ACC112 (cell line): ENCODE measurements around the gene FMO4.
"Not testable (repeated sequence)": the region's sequence is repeated elsewhere in the genome, so short reads cannot be mapped to it uniquely, and the experiment has no call there.

Source experiments
- H2AFZ ChIP-seq: fragments of 200-600 bp; sonication (generic); one replicate; pipeline ENCODE4 v1.6.0; 2017; ENCODE audit warnings: antibody characterized with exemption, low read length; ENCODE audit not compliant: unreplicated experiment
- H3K27ac ChIP-seq: fragments of 200-600 bp; sonication (generic); 2 replicates; pipeline ENCODE4 v1.5.1; 2014; ENCODE audit warnings: low read depth, mild to moderate bottlenecking, antibody characterized with exemption, low read length, moderate library complexity
- H3K27me3 ChIP-seq: fragments of 200-600 bp; sonication (generic); 2 replicates; pipeline ENCODE4 v1.6.1; 2014; ENCODE audit warnings: mild to moderate bottlenecking, antibody characterized with exemption, low read length, moderate library complexity, mixed read lengths; ENCODE audit not compliant: insufficient read depth
- H3K36me3 ChIP-seq: fragments of 200-600 bp; sonication (generic); 2 replicates; pipeline ENCODE4 v1.6.1; 2016; ENCODE audit warnings: mild to moderate bottlenecking, antibody characterized with exemption, low read length, moderate library complexity, mixed read lengths; ENCODE audit not compliant: insufficient read depth
- H3K4me1 ChIP-seq: fragments of 200-600 bp; sonication (generic); one replicate; pipeline ENCODE4 v1.6.1; 2016; ENCODE audit warnings: low read length, mixed read lengths; ENCODE audit not compliant: insufficient read depth, unreplicated experiment, control insufficient read depth
- H3K4me3 ChIP-seq: fragments of 200-600 bp; sonication (generic); 2 replicates; pipeline ENCODE4 v1.5.1; 2014; ENCODE audit warnings: mild to moderate bottlenecking, low read depth, low read length
- H3K79me2 ChIP-seq: fragments of 200-600 bp; sonication (generic); one replicate; pipeline ENCODE4 v1.6.0; 2016; ENCODE audit warnings: low read length; ENCODE audit not compliant: control insufficient read depth, unreplicated experiment, insufficient read depth

The FMO4 gene

DNA sequence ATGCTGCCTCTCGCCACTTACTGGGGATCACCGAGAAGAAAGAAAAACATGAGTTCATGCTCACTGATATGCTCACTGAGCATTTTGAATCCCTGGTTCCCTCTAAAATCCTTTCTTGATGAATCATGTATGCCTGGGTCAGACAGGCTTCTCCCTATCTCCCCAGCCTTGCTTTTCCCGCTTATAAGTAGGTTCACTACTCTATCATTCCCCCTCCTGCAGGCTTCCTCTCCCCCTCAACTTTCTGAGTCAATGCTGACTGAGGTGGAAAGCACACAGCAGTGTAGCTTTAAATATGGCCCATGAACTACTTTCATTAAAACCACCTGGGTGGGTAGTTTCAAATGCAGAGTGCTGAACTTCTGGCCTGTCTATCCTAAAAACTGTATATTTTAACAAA lies 41.7 kb downstream of the FMO4 start:
- no peak overlapping the region for H3K27ac ChIP-seq
- no peaks in the 10 kb centered on the region for H3K79me2 ChIP-seq
- H3K36me3 ChIP-seq, result no peaks in the 10 kb centered on the region
- no peak overlapping the region for H2AFZ ChIP-seq
- H3K4me1 ChIP-seq, result no peaks in the 10 kb centered on the region
- 0 out of 2 replicates have a peak, but pooled peaks cover 2% of the 10 kb centered on the region for H3K27me3 ChIP-seq
- H3K4me3 ChIP-seq, result no peak overlapping the region

DNA sequence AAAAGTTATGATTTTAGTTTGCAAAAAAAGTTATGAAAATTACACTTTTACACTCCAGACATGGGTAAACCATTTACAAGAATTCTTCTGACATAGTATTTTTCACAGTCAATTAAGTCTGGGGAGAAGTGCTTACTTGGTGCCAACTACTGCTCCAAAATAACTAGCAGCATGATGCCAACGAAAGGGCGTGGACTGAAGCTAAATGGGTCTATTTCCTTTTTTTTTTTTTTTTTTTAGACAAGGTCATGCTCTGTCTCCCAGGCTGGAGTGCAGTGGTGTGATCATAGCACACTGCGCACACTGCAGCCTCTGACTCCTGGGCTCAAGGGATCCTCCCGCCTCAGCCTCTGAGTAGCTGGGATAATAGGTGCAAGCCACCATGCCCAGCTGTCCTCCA lies 43.2 kb downstream of the FMO4 start:
- Histone ChIP-seq H3K4me3 (no peak overlapping the region), H3K79me2 (no peaks in the 10 kb centered on the region), H2AFZ (no peak overlapping the region), H3K27ac (no peak overlapping the region), H3K4me1 (no peaks in the 10 kb centered on the region), H3K27me3 (0 out of 2 replicates have a peak, but pooled peaks cover 5% of the 10 kb centered on the region), H3K36me3 (no peaks in the 10 kb centered on the region)

DNA sequence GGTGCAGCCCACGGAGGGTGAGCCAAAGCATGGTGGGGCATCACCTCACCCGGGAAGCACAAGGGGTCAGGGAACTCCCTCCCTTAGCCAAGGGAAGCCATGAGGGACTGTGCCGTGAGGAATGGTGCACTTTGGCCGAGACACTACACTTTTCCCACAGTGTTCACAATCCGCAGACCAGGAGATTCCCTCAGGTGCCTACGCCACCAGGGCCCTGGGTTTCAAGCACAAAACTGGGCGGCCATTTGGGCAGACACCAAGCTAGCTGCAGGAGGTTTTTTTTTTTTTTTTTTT lies 45.3 kb downstream of the FMO4 start:
- H3K4me1 ChIP-seq, H2AFZ ChIP-seq, H3K4me3 ChIP-seq, H3K79me2 ChIP-seq, H3K36me3 ChIP-seq, H3K27me3 ChIP-seq, H3K27ac ChIP-seq: not testable (repeated sequence)

DNA sequence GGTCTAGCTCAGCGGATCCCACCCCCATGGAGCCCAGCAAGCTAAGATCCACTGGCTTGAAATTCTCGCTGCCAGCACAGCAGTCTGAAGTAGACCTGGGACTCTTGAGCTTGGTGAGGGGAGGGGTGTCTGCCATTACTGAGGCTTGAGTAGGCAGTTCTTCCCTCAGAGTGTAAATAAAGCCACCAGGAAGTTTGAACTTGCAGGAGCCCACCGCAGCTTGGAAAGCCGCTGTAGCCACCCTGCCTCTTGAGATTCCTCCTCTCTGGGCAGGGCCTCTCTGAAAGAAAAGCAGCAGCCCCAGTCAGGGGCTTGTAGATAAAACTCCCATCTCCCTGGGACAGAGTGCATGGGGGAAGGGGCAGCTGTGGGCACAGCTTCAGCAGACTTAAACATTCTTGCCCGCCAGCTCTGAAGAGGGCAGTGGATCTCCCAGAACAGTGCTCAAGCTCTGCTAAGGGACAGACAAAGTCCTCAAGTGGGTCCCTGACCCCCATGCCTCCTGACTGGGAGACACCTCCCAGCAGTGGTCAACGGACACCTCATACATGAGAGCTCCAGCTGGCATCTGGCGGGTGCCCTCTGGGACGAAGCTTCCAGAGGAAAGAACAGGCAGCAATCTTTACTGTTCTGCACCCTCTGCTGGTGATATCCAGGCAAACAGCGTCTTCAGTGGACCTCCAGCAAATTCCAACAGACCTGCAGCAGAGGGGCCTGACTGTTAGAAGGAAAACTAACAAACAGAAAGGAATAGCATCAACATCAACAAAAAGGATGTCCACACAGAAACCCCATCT lies 45.9 kb downstream of the FMO4 start:
- not testable (repeated sequence) for H3K79me2 ChIP-seq, H3K27me3 ChIP-seq, H2AFZ ChIP-seq, H3K27ac ChIP-seq, H3K4me3 ChIP-seq, H3K4me1 ChIP-seq, H3K36me3 ChIP-seq

DNA sequence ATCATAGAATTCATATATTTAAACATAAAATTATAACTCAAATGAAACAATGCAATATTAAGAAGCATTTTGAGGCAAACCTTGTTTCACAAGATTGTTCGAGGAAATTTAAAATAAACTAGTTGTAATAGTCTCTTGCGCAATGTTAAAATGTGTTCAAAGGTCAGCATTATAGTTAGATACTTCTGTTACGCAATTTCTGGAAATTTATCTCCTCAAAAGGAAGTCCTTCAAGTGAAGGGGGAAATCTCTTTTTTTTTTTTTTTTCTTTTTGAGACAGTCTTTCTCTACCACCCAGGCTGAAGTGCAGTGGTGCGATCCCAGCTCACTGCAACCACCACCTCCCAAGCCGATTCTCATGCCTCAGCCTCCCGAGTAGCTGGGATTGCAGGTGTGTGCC lies 52.1 kb downstream of the FMO4 start:
- Histone ChIP-seq H3K4me1 (peaks cover 4% of the 10 kb centered on the region), H3K36me3 (no peaks in the 10 kb centered on the region), H2AFZ (no peak overlapping the region), H3K4me3 (no peak overlapping the region), H3K27ac (no peak overlapping the region), H3K27me3 (no peaks in the 10 kb centered on the region), H3K79me2 (no peaks in the 10 kb centered on the region)

DNA sequence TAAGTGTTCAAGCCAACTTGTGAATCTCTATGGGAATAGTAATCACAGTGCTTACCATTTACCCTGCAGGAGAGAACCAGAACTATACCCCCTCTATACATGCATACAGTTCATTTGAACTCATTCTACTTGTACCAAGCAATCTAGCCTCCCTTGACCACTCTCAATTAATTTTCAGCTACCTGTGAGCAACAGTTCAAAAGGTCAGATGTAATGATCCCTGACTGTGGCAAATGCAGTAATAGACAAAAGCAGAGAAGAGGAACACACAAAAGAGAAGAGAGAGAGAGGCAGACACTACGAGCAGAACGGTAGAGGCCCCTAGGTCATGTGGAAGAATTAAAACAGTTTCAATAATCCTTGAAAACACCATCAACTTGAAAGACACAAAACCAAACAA lies 52.8 kb downstream of the FMO4 start:
- Histone ChIP-seq H3K79me2 (no peaks in the 10 kb centered on the region), H3K4me3 (no peak overlapping the region), H3K4me1 (peaks cover 4% of the 10 kb centered on the region), H3K27ac (no peak overlapping the region), H3K27me3 (no peaks in the 10 kb centered on the region), H2AFZ (no peak overlapping the region), H3K36me3 (no peaks in the 10 kb centered on the region)

DNA sequence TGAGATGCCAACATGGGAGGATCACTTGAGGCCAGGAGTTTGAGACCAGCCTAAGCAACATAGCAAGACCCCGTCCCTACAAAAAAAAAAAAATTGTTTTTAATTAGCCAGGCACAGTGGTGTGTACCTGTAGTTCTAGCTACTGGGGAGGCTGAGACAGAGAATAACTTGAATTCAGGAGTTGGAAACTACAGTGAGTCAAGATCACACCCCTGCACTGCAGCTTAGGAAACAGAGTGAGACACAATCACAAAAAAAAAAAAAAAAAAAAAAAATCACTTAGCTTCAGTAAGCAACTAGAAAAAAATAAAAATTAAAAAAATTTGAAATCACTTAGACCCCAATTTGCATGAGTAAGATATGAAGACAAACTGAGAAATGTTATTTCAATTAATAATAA lies 53.5 kb downstream of the FMO4 start:
- H3K27ac ChIP-seq, result no peak overlapping the region
- H3K4me3 ChIP-seq, result no peak overlapping the region
- H3K27me3 ChIP-seq, result no peaks in the 10 kb centered on the region
- no peak overlapping the region for H2AFZ ChIP-seq
- H3K79me2 ChIP-seq, result no peaks in the 10 kb centered on the region
- H3K4me1 ChIP-seq, result peaks cover 4% of the 10 kb centered on the region
- no peaks in the 10 kb centered on the region for H3K36me3 ChIP-seq

DNA sequence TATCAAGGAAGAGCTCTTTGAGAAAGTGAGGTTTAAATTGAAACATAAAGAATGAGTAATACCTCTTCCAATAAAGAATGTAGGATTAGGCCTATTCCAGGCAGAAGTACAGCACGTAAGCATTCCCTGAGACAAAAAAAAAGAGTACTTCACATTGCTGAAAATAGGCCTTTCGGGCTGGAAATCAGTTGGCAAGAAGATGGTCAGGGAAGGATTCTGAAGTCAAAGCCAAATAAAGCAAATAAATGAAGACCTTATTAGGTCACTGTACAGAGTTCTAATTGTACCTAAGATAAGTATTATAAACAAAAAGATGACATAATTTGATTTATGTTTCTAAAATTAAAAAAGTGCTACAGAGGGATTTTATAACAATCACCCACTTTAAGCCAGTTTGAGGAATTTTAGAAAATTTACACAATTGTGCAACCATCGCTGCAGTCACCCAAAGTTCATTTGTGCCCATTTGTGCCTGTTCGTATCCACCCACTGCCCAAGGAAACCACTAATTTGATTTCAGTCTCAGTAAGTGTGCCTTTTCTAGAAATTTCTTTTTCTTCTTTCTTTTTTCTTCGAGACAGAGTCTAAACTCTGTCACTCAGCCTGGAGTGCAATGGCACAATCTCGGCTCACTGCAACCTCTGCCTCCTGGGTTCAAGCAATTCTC lies 58.6 kb downstream of the FMO4 start:
- Histone ChIP-seq H3K4me3 (no peak overlapping the region), H3K27ac (peak overlapping the region; percentile 74), H3K4me1 (no peaks in the 10 kb centered on the region), H2AFZ (no peak overlapping the region), H3K36me3 (no peaks in the 10 kb centered on the region), H3K27me3 (no peaks in the 10 kb centered on the region), H3K79me2 (no peaks in the 10 kb centered on the region)

DNA sequence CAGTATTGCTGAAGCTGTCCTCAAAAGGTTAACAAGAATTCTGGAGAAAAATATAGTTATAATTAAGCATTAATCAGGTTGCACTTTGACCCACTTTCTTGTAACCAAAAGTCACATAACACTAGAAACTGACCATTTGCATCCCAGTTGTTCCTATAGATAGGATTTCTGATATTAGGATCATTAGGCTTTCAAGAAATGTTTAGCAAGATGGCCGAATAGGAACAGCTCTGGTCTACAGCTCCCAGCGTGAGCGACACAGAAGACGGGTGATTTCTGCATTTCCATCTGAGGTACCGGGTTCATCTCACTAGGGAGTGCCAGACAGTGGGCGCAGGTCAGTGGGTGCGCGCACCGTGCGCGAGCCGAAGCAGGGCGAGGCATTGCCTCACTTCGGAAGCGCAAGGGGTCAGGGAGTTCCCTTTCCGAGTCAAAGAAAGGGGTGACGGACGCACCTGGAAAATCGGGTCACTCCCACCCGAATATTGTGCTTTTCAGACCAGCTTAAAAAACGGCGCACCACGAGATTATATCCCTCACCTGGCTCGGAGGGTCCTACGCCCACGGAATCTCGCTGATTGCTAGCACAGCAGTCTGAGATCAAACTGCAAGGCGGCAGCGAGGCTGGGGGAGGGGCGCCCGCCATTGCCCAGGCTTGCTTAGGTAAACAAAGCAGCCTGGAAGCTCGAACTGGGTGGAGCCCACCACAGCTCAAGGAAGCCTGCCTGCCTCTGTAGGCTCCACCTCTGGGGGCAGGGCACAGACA lies 59.6 kb downstream of the FMO4 start:
- H3K27me3 ChIP-seq, H3K4me1 ChIP-seq, H2AFZ ChIP-seq, H3K27ac ChIP-seq, H3K79me2 ChIP-seq, H3K4me3 ChIP-seq, H3K36me3 ChIP-seq: not testable (repeated sequence)

DNA sequence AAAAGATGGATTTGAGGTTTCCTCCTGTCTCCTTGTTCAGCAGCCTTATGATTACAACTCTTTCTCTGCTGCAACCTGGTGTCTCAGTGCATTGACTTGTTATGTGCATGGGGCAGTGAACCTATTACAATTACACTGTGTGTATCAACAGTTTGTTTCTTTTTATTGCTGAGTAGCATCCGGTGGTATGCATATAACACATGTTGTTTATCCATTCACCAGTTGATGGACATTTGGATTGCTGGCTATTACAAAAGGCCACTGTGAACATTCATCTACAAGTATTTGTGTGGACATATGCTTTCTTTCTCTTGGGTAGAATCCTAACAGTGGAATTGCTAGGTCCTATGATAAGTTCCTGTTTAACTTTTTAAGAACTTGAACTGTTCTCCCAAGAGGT lies 65.9 kb downstream of the FMO4 start:
- H3K27me3 ChIP-seq, result peaks cover 2% of the 10 kb centered on the region; the same call in 1 of the 2 replicates
- H3K4me1 ChIP-seq, result no peaks in the 10 kb centered on the region
- H3K79me2 ChIP-seq, result no peaks in the 10 kb centered on the region
- no peak overlapping the region for H2AFZ ChIP-seq
- no peak overlapping the region for H3K4me3 ChIP-seq
- H3K36me3 ChIP-seq, result no peaks in the 10 kb centered on the region
- no peak overlapping the region for H3K27ac ChIP-seq

DNA sequence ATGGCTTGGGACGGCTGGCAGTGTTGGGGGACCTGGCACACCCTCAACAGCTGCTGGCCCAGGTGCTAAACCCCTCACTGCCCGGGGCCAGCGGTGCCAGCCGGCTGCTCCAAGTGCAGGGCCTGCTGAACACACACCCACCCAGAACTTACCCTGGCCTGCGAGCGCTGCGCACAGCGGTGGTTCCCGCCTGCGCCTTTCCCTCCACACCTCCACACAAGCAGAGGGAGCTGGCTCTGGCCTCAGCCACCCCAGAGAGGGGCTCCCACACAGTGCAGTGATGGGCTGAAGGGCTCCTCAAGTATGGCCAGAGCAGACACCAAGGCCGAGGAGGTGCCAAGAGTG lies 67.9 kb downstream of the FMO4 start:
- Histone ChIP-seq H2AFZ (no peak overlapping the region), H3K36me3 (no peaks in the 10 kb centered on the region), H3K4me1 (no peaks in the 10 kb centered on the region), H3K27ac (no peak overlapping the region), H3K4me3 (no peak overlapping the region), H3K27me3 (peaks cover 6% of the 10 kb centered on the region), H3K79me2 (no peaks in the 10 kb centered on the region)
